HFFc6 (cell line): ENCODE data around the gene LANCL1. TPM values are rescaled to one million over a fixed set of nuclear protein-coding genes. Genes with fewer than 3 reads are reported as not detected.

Experiments used
- DNase-seq: peaks from one replicate; pipeline ENCODE4 v3.0.0-alpha.2; 2018
- H3K27ac Mint-ChIP-seq: 2 replicates; pipeline ENCODE4 v1.8.0; 2020; ENCODE audit warnings: mild to moderate bottlenecking, mixed read lengths
- H3K27me3 Mint-ChIP-seq: 2 replicates; pipeline ENCODE4 v1.8.0; 2021; ENCODE audit warnings: mild to moderate bottlenecking, moderate library complexity, mixed read lengths; ENCODE audit not compliant: insufficient read depth
- H3K36me3 Mint-ChIP-seq: 2 replicates; pipeline ENCODE4 v1.8.0; 2021; ENCODE audit warnings: low read depth, mixed read lengths
- H3K4me1 Mint-ChIP-seq: 2 replicates; pipeline ENCODE4 v1.8.0; 2020; ENCODE audit warnings: low read depth, mixed read lengths
- H3K4me3 Mint-ChIP-seq: 2 replicates; pipeline ENCODE4 v1.8.0; 2020; ENCODE audit warnings: mild to moderate bottlenecking, moderate library complexity, mixed read lengths
- H3K9me3 Mint-ChIP-seq: 2 replicates; pipeline ENCODE4 v1.8.0; 2020; ENCODE audit warnings: mild to moderate bottlenecking, mixed read lengths
- total RNA-seq, 6 experiments: library from RNA; stranded (reverse); fragmentation: NEBNext Ultra II Directional; extraction: Animal tissue kit (Norgen Biotek cat#: 25700); gene quantifications; 2 replicates in 1 of 6; 3 replicates in 5 of 6; pipeline ENCODE4 v1.2.3, GENCODE V29; 2021
- TF ChIP-seq, protein P1 (sequence below): fragments of 200-600 bp; sonication (generic); IDR thresholded peaks from 2 replicates; pipeline ENCODE4 v1.5.0; 2021; ENCODE audit warnings: antibody characterized with exemption, mild to moderate bottlenecking

LANCL1 gene
- total RNA-seq, 6 experiments from 2014 or later, result 36.4 to 54.5 (median 43.8) TPM

DNA sequence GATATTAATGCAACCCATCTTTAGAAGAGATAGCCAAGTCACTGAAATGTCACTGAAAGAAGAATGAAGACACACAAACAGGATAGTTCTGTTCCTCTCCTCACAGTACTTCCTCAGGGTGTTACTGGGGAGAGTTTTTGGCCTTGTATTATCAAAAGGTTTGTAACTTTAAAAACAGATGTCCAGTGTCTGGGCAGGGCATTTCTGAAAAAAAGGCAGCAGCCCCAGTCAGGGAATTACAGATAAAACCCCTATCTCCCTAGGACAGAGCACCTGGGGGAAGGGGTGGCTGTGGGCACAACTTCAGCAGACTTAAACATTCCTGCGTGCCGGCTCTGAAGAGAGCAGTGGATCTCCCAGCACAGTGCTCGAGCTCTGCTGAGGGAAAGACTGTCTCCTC lies 30.8 kb downstream of the LANCL1 start:
- Mint-ChIP-seq H3K27me3 (no peaks in the 10 kb centered on the region; the same call in 1 of the 2 replicates), H3K4me1 (no peaks in the 10 kb centered on the region), H3K4me3 (no peak overlapping the region), H3K9me3 (peaks cover 15% of the 10 kb centered on the region; the same call in 1 of the 2 replicates), H3K36me3 (peaks cover 38% of the 10 kb centered on the region), H3K27ac (no peak overlapping the region)
- TF ChIP-seq, protein P1, sequence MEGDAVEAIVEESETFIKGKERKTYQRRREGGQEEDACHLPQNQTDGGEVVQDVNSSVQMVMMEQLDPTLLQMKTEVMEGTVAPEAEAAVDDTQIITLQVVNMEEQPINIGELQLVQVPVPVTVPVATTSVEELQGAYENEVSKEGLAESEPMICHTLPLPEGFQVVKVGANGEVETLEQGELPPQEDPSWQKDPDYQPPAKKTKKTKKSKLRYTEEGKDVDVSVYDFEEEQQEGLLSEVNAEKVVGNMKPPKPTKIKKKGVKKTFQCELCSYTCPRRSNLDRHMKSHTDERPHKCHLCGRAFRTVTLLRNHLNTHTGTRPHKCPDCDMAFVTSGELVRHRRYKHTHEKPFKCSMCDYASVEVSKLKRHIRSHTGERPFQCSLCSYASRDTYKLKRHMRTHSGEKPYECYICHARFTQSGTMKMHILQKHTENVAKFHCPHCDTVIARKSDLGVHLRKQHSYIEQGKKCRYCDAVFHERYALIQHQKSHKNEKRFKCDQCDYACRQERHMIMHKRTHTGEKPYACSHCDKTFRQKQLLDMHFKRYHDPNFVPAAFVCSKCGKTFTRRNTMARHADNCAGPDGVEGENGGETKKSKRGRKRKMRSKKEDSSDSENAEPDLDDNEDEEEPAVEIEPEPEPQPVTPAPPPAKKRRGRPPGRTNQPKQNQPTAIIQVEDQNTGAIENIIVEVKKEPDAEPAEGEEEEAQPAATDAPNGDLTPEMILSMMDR, result no peak
- DNase-seq, result no peak

DNA sequence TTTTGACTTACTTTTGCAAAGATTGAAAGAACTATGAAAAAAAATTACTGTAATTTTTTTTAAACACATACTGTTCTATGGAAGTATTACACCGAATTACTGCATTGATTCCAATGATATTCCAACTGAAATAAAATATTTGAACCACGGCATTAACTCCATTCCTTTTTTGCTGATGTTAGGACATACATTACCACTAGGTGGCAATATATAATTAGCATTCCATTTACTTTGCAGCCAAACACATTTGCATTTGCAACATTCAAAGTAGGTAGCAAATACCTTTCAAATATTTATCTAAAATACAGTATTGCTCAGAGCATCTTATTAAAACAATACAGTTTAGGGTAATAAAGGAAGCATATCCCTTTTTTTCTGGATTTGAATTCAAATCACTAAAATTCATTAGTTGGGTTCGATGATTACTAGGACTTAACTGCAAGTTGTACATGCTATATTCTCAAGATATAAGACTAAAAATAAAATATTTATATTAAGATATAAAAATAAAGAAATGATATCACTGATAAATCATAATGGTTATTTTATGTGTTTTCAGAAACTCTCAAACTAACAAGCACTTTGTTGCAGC lies 31.3 kb downstream of the LANCL1 start:
- Mint-ChIP-seq H3K27me3 (no peaks in the 10 kb centered on the region; the same call in 1 of the 2 replicates), H3K4me3 (no peak overlapping the region), H3K36me3 (peaks cover 33% of the 10 kb centered on the region), H3K4me1 (no peaks in the 10 kb centered on the region), H3K27ac (no peak overlapping the region), H3K9me3 (peaks cover 15% of the 10 kb centered on the region; the same call in 1 of the 2 replicates)
- TF ChIP-seq, protein P1, result peak; percentile 93
- DNase-seq, result peak; percentile 23

DNA sequence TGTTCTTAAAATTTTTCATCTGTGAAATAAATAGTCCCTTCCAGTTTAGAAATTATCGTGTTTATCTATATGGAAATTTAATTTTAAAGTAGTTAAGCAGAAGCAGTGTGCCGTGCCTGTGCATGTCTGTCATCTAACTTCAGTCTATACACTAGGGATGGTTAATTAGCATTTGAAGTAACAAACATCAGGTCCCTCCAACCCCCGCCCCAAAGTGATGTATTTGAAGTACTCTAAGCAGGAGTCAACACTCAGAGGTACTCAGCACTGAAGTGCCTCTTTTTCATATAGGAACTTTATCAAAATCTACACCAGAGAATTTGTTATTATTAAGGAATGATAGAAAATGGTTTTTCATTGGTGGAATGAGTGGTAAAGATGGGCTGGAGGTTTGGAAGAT lies 33.0 kb downstream of the LANCL1 start:
- no peaks in the 10 kb centered on the region; the same call in 1 of the 2 replicates for H3K27me3 Mint-ChIP-seq
- H3K27ac Mint-ChIP-seq, result no peak overlapping the region
- H3K4me3 Mint-ChIP-seq, result no peak overlapping the region
- peaks cover 24% of the 10 kb centered on the region for H3K36me3 Mint-ChIP-seq
- no peaks in the 10 kb centered on the region for H3K4me1 Mint-ChIP-seq
- DNase-seq, result no peak
- TF ChIP-seq, protein P1, result no peak
- H3K9me3 Mint-ChIP-seq, result peaks cover 13% of the 10 kb centered on the region; the same call in 1 of the 2 replicates

DNA sequence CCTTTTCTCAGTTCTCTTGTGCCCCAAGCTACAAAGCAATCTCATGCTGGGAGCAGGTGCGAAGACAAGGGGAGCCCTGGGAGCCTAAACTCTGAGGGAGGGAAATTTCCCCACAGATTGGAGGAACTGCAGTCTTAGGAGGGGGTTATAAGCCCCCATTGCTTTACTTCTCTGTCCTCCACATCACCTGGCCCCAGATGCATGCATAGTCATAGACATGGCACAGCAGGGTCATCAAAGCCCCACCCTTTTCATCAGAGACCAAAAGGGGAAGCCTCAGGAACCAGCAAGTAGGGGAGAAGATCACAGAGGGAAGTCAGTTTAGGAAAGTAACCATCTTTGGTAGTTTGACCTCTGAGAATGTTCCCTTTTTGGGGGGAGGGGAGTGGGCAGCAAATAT lies 33.7 kb downstream of the LANCL1 start:
- no peaks in the 10 kb centered on the region; the same call in 1 of the 2 replicates for H3K27me3 Mint-ChIP-seq
- no peaks in the 10 kb centered on the region for H3K4me1 Mint-ChIP-seq
- peaks cover 20% of the 10 kb centered on the region for H3K36me3 Mint-ChIP-seq

DNA sequence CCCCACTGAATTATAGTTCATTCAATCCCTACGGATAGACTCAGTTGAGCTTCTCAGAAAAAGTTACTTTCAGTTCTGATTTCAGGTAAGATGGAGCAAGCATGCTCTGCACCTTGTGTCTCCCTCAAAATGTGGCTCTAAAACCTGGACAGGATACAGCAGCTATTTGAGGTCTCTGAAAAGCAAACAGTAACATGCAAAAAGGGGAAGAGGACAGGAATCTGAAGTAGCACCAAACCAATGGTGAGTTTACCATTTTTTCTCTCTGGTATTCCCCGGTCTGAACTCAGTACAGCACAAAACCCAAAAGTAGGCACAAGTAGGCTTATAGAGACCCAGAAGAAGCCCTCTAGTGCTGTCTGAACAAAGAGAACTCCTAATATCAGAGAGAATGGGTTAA lies 34.1 kb downstream of the LANCL1 start:
- Mint-ChIP-seq H3K4me3 (no peak overlapping the region), H3K4me1 (no peaks in the 10 kb centered on the region), H3K27me3 (no peaks in the 10 kb centered on the region; the same call in 1 of the 2 replicates), H3K36me3 (peaks cover 16% of the 10 kb centered on the region), H3K27ac (no peak overlapping the region), H3K9me3 (peaks cover 3% of the 10 kb centered on the region; the same call in 1 of the 2 replicates)
- TF ChIP-seq, protein P1, result no peak
- DNase-seq, result no peak

More for the DNA sequence above, 33.7 kb downstream of the LANCL1 start:
- DNase-seq, result no peak
- H3K4me3 Mint-ChIP-seq, result no peak overlapping the region
- TF ChIP-seq, protein P1, result no peak
- H3K27ac Mint-ChIP-seq, result no peak overlapping the region
- H3K9me3 Mint-ChIP-seq, result peaks cover 7% of the 10 kb centered on the region; the same call in 1 of the 2 replicates
